Inflammatory macrophage (primary cell): ENCODE measurements around the gene EVC.

Experiments used
- DNase-seq, 2 donors: peaks; one replicate each; pipeline ENCODE4 v3.0.0-alpha.2; 2020 to 2022

Gene EVC

GRCh38 chr4:5732158-5732557, 21.2 kb downstream of the EVC start:
- DNase-seq: no peak

GRCh38 chr4:5734853-5735252, 23.9 kb downstream of the EVC start:
- DNase-seq: no peak

- no peak for DNase-seq
Measured at GRCh38 chr4:5735463-5735862, 24.5 kb downstream of the EVC start.

GRCh38 chr4:5738061-5738460, 27.1 kb downstream of the EVC start:
- no peak for DNase-seq

GRCh38 chr4:5742388-5742787, 31.4 kb downstream of the EVC start:
- no peak for DNase-seq

DNA sequence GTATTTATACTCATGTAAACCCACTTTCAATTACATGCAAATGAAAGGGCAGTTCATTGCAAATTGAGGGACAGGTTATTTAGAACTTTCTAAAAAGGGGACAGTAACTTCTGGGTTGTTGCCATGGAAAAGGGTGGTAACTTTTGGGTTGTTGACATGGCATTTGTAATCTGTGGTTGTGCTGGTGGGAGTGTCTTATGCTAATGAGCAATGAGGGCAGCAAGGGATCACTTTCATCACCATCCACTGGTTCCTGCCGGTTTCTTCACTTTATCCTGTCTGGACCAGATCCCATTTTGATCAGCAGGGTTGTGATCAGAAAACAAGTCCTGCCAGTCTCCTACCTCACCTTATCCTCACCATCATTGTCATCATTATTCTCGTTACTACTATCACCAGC, 32.0 kb downstream of the EVC start:
- no peak for DNase-seq

GRCh38 chr4:5746250-5746649, 35.2 kb downstream of the EVC start:
- DNase-seq: no peak

- no peak for DNase-seq
Measured at GRCh38 chr4:5746829-5747737, 36.1 kb downstream of the EVC start.

- DNase-seq: no peak
Measured at GRCh38 chr4:5747738-5748375, 36.9 kb downstream of the EVC start.

DNA sequence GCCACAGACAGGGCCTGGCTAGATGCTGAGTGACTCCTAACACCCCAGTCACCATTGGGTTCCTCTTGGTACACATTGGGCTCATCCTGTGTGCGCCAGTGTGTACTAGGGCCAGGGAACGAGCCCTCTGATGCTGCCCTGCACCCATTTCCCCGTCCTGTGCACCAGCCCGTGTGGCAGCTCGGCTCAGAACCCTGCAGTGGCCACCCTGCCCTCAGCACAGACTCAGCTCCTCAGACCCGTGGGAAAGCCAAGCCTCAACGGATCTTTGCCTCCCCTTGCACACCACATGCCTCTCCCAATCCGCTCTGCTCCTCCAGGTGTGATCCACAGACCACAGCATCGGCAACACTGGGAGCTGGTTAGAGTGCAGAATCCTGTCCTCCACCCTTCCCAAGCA, 38.6 kb downstream of the EVC start:
- no peak for DNase-seq

DNA sequence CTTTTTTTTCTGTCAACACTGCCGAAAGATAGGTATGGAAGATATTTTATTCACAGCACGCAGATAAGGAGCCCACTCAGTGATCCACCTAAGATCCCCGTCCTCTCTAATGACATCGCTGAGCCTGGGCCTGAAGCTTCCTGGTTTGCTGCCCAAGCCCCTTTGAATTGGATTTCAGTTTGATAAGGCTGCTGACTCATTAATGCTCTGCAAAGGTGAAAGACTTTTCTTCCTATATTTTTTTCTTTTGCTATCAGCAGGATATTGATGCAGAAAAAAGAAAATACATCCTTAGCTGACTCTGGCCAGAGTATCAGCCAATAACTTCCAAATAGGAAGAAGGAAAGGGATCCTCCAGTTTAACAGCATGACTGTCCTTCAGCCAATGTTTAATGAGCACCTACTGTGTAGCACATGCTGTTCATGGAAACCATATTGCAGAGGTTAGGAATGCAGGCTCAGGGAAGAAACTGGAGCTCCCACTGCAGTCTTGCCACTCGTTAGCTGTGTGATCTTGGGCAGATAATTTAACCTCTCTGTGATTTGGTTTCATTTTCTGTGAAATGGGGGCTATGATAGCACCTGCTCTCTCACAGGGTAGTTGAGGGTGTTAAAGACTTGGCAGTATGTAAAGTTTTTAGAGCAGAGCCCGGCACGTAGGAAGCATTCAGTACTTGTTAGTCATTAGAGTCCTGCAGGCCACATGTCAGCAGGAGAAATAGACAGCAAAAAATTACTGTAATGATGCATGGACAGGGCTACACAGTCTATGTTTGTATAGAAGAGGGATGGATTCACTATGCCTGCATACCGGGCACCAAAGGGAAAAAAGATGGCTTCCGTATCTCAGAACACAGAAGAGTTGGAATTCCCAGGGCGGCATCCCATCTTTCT, 39.3 kb downstream of the EVC start:
- DNase-seq: no peak

DNA sequence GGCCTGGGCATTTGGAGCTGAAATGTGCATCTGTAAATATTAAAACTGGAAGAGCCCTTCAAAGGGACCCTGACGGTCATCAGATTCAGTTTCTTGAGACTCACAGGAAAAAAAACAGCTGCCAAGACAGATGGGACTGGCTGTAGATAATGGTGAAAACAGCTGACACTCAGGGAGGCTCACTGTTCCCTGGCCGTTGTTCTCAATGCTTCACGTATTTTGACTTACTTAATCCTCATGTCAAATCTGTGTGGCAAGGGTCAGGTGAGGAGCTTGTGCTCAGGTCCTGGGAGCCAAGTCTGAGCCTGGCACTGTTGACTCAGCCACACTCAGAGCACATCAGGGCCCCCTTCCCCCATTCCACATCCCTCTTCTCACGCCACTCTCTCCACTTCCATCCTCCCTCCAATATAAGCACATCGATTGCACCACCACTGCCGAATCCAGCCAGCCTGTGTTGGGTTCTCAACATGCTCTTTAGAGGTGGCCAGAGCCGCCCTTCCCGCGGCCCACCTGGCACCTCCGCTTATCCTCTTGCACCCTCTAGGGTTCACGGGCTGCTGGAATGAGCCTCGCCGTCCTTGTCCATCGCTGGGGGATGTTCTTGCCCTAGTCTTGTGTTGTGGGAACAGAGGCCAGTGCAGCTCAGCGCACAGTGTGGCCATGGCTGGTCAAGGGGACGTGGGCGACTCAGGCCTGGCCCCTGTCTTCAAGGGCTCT, 40.1 kb downstream of the EVC start:
- no peak for DNase-seq

GRCh38 chr4:5751666-5752375, 40.8 kb downstream of the EVC start:
- no peak for DNase-seq

DNA sequence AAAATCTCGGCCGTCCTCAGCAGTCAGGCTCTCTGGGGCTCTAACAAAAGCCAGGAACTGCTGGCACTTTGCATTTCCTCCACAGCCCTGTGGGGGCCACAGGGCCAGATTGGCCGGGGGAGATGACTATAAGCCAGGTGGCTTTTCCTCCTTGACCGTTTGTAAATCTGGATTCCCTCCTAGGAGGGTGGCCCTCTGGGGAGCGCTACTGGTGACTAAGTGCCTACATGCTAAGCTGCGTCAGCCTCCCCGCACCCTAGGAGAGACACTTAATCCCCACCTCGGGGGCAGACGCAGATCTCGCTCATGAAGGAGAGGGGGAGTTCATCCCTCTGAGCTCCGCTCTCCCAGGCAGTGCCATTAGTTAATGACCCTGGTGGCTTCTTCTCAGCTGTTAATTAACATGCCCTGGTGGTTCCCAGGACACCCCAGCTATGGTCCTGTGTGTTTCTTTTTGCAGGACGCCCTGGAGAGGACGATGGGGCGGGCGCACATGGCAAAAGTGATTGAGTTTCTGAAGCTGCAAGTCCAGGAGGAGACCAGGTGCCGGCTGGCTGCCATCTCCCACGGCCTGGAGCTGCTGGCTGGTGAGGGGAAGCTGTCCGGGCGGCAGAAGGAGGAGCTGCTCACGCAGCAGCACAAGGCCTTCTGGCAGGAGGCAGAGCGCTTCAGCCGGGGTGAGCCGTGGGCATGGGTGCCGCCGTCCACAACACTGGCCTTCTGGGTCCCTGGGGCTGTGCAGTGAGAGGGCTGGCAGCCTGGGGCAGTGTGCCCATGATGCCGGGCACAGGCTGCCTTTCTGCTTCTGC, 41.6 kb downstream of the EVC start:
- no peak for DNase-seq

GRCh38 chr4:5753366-5753765, 42.4 kb downstream of the EVC start:
- DNase-seq: no peak

DNA sequence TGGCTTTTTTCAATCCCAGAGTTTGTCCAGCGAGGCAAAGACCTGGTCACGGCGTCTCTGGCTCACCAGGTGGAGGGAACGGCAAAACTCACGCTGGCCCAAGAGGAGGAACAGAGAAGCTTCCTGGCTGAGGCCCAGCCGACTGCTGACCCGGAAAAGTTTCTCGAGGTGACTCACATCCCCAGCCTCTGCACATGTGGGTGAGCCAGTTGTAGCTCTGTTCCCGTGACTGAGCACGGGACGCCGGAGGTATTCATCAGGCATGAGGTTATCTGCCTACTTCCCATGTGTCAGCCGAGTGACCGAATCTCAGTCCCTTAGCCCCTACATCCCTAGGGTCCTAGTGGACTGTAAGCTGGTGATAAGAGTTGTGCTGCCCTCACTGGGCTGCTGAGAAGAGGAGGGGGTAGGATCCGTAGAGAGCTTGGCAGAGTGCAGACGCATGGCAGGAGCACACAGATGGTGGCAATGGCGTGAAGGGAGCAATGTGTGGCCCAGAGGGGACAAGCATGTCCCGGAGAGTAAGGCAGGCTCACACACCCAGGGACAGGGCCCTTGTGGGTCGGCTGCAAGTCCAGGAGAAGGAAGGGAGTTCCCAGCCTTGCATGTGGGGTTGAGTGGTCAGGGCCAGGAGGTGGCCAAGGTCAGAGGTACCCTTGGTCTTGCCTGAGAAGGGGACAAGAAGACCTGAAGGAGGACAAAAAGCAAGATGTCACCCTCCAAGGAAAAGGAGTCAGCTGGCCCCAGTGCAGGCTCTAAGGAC, 42.9 kb downstream of the EVC start:
- peak in 1 of 2 donors; percentile 43 for DNase-seq

- no peak for DNase-seq
Measured at GRCh38 chr4:5754529-5754881, 43.5 kb downstream of the EVC start.

- no peak for DNase-seq
Measured at GRCh38 chr4:5755161-5755560, 44.2 kb downstream of the EVC start.

DNA sequence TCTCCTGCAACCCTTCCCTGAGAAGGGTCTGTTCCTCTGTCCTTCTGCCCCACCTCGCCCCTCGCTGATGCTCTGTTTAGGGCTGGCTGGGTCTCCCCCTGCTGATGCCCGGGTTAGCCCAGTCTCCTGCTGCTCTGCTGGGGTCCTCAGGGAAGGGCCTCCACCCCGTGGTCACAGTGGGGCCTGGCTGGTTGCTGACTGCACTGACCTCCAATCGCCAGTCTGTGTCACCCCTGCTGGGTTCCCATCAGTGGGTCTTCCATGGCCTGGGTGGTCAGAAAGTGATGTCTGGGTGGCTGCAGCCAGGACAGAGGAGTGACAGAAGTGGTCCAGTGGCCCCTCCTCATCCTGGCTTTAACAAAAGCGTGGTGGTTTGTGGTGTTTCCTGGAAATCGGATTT, 44.7 kb downstream of the EVC start:
- no peak for DNase-seq

DNA sequence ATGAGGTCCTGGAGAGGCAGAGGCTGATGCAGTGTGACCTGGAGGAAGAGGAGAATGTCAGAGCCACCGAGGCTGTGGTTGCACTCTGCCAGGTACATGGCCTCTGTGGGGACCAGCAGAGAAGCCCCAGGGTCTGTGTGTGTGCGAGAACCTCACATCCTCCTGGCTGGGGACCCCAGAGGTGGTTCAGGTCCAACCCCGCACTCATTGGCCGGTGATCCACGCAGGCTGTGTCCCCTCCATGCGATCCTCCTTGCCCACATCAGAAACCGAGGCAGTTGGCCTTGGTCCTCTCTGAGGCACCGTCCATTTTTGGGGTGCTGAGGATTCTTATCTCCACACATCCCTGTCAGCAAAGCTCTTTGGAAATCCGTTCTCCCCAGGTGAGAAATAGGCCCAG, 45.3 kb downstream of the EVC start:
- DNase-seq: no peak
